Upper lobe of left lung (tissue), 4 donors: ENCODE results near the gene HES2.
"Not testable (repeated sequence)": the region's sequence is repeated elsewhere in the genome, so short reads cannot be mapped to it uniquely, and the experiment has no call there.

Experiments used
- EP300 ChIP-seq, 4 donors: sonication (generic); formaldehyde crosslinking; IDR thresholded peaks; one replicate each; pipeline ENCODE4 v1.5.1; 2017; ENCODE audit warnings: antibody characterized with exemption in 4 of 4, control low read depth in 2 of 4
- POLR2A ChIP-seq, 4 donors: fragments of 450-650 bp; IDR thresholded peaks; one replicate each; pipeline ENCODE4 v1.5.1; 2016 to 2017; ENCODE audit warnings: antibody characterized with exemption in 4 of 4, mild to moderate bottlenecking in 2 of 4
- POLR2AphosphoS5 ChIP-seq, 2 donors: sonication (generic); formaldehyde crosslinking; IDR thresholded peaks; one replicate each; pipeline ENCODE4 v1.5.1; 2017; ENCODE audit warnings: antibody characterized with exemption in 2 of 2
- TF ChIP-seq, protein P1 (sequence below), 6 experiments: fragments of 450-650 bp in 4 of 6; fragments of 200-600 bp in 2 of 6; sonication (generic) in 2 of 6; IDR thresholded peaks; one replicate each; pipeline ENCODE4 v1.5.1; 2016 to 2019; ENCODE audit warnings: antibody characterized with exemption in 6 of 6

DNA sequence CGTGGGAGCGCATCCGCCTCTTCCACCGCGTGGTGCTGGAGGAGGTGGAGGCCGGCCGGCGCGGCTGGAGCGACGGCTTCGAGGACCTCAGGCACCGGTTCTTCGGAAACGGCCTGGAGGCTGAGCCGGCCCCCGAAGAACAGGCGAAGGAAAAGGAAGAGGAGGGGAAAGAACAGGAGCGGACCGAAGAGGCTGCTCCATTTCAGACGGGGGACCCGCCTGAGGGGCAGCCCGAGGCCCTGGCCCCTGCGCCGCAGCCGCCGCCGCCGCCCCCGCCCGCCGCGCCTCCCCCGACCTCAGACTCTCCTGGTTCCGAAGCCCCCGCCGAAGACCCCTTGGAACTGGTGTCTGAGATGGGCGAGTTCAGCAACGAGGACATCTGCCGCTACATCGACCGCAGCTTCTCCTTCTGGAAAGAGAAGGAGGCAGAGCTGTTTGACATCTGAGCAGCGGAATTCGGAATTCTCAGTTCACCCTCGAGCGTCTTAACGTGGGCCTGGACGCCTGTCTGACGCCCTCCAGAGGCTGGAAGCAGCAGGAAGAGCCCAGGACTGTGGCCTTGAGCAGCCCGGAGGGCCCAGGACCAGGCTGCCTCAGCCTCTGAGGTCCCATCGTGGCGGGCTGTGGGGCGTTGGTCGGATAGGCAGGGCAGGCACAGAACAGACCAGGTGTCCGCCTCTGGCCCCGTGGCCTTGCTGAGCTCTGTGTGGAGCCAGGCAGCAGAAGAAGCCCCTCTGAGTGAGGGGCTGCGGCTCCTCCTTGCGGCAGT is 36.2 kb upstream of the HES2 start:
- TF ChIP-seq, protein P1, sequence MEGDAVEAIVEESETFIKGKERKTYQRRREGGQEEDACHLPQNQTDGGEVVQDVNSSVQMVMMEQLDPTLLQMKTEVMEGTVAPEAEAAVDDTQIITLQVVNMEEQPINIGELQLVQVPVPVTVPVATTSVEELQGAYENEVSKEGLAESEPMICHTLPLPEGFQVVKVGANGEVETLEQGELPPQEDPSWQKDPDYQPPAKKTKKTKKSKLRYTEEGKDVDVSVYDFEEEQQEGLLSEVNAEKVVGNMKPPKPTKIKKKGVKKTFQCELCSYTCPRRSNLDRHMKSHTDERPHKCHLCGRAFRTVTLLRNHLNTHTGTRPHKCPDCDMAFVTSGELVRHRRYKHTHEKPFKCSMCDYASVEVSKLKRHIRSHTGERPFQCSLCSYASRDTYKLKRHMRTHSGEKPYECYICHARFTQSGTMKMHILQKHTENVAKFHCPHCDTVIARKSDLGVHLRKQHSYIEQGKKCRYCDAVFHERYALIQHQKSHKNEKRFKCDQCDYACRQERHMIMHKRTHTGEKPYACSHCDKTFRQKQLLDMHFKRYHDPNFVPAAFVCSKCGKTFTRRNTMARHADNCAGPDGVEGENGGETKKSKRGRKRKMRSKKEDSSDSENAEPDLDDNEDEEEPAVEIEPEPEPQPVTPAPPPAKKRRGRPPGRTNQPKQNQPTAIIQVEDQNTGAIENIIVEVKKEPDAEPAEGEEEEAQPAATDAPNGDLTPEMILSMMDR (IDR thresholded peaks at IDR 0.05) = not testable (repeated sequence)
- not testable (repeated sequence) for TF ChIP-seq EP300, POLR2A, POLR2AphosphoS5 (IDR thresholded peaks at IDR 0.05)
